GM23338 (cell line): ENCODE results near the gene TRIM54.

Source experiments
- CREB1 ChIP-seq: fragments of 250-450 bp; sonication (Bioruptor Pico); IDR thresholded peaks from 2 replicates; pipeline ENCODE4 v1.5.0; 2020; ENCODE audit warnings: low read depth, mild to moderate bottlenecking, moderate library complexity
- CTCF ChIP-seq, 2 experiments: fragments of 200-600 bp in 1 of 2; sonication (generic) in 1 of 2; conservative IDR thresholded peaks; 2 replicates each; pipeline versions ENCODE4 v1.5.1 to v1.6.1; 2016 to 2017; ENCODE audit warnings: antibody characterized with exemption in 2 of 2, low read depth in 2 of 2, mild to moderate bottlenecking in 2 of 2, moderate library complexity in 1 of 2
- EZH2phosphoT487 ChIP-seq: fragments of 200-600 bp; sonication (generic); IDR thresholded peaks from one replicate; pipeline ENCODE4 v1.8.1; 2018; ENCODE audit warnings: antibody characterized with exemption; ENCODE audit not compliant: unreplicated experiment
- NANOG ChIP-seq: IDR thresholded peaks from 2 replicates; pipeline ENCODE4 v1.6.1; 2016; ENCODE audit warnings: antibody characterized with exemption, borderline replicate concordance
- POLR2AphosphoS5 ChIP-seq: IDR thresholded peaks from 2 replicates; pipeline ENCODE4 v1.6.1; 2016; ENCODE audit warnings: antibody characterized with exemption, low read depth
- REST ChIP-seq: IDR thresholded peaks from one replicate; pipeline ENCODE4 v1.6.1; 2018; ENCODE audit warnings: antibody characterized with exemption; ENCODE audit not compliant: unreplicated experiment

- TF ChIP-seq CTCF (conservative IDR thresholded peaks at IDR 0.05; ENCODE audit: low read depth in 2 of 2), result peak; percentile 82 to 94
- TF ChIP-seq NANOG, result no peak
- TF ChIP-seq REST, result no peak
- no peak for TF ChIP-seq POLR2AphosphoS5
- no peak for TF ChIP-seq EZH2phosphoT487
- no peak; the same call in 1 of the 2 replicates for TF ChIP-seq CREB1 (CRISPR knock-in tag)
Observed at GRCh38 chr2:27303093-27304025, 21.1 kb downstream of the TRIM54 start.
